CD4-positive, CD25-positive, alpha-beta regulatory T cell (primary cell): Measurements from ENCODE around the gene BMPER. TPM values are rescaled to one million over a fixed set of nuclear protein-coding genes. Genes with fewer than 3 reads are reported as not detected.

Experiments
- ATAC-seq, 2 donors: fragments of 150-1000 bp; cut with Tn5 transposase; one replicate each; pipeline ENCODE4 v1.10.0; 2021; ENCODE audit warnings: low read depth in 2 of 2, moderate number of reproducible peaks in 2 of 2, moderate library complexity in 1 of 2
- DNase-seq, 3 donors: peaks; one replicate each; pipeline versions ENCODE4 v3.0.0 to v3.0.0-alpha.2; 2012 to 2022; ENCODE audit warnings: mixed read lengths in 1 of 3
- H3K27ac ChIP-seq: one replicate; pipeline ENCODE4 v1.7.0; 2013; ENCODE audit warnings: mild to moderate bottlenecking, low read length; ENCODE audit not compliant: insufficient read depth, poor library complexity, severe bottlenecking
- H3K27me3 ChIP-seq: one replicate; pipeline ENCODE4 v1.7.0; 2013; ENCODE audit warnings: low read length; ENCODE audit not compliant: control insufficient read depth, insufficient read depth
- H3K36me3 ChIP-seq: one replicate; pipeline ENCODE4 v1.7.0; 2013; ENCODE audit warnings: mild to moderate bottlenecking, low read length, moderate library complexity; ENCODE audit not compliant: control insufficient read depth, insufficient read depth
- H3K4me1 ChIP-seq: 2 replicates; pipeline ENCODE4 v1.7.0; 2013; ENCODE audit warnings: mild to moderate bottlenecking, low read length; ENCODE audit not compliant: insufficient read depth, control insufficient read depth, poor library complexity, severe bottlenecking
- H3K4me3 ChIP-seq: one replicate; pipeline ENCODE4 v1.7.0; 2013; ENCODE audit warnings: low read depth, mild to moderate bottlenecking, low read length, moderate library complexity
- H3K9me3 ChIP-seq, 2 experiments: 1 replicate in 1 of 2; 2 replicates in 1 of 2; pipeline ENCODE4 v1.7.0; 2013; ENCODE audit warnings: low read length in 2 of 2, mild to moderate bottlenecking in 1 of 2, moderate library complexity in 1 of 2; ENCODE audit not compliant: control insufficient read depth in 2 of 2
- H3K27ac Mint-ChIP-seq, 3 donors: one replicate each; pipeline ENCODE4 v1.8.0; 2020 to 2022; ENCODE audit warnings: mild to moderate bottlenecking in 3 of 3, mixed read lengths in 3 of 3, moderate library complexity in 2 of 3
- H3K27me3 Mint-ChIP-seq: one replicate; pipeline ENCODE4 v1.8.0; 2022; ENCODE audit warnings: mild to moderate bottlenecking, mixed read lengths
- H3K36me3 Mint-ChIP-seq: one replicate; pipeline ENCODE4 v1.8.0; 2020; ENCODE audit warnings: mixed read lengths
- H3K4me1 Mint-ChIP-seq, 4 donors: one replicate each; pipeline ENCODE4 v1.8.0; 2020 to 2022; ENCODE audit warnings: mixed read lengths in 4 of 4, mild to moderate bottlenecking in 1 of 4
- H3K4me3 Mint-ChIP-seq, 4 donors: one replicate each; pipeline ENCODE4 v1.8.0; 2020 to 2022; ENCODE audit warnings: mild to moderate bottlenecking in 4 of 4, mixed read lengths in 4 of 4, moderate library complexity in 3 of 4
- H3K9me3 Mint-ChIP-seq, 7 donors: one replicate each; pipeline ENCODE4 v1.8.0; 2020 to 2022; ENCODE audit warnings: mixed read lengths in 7 of 7, mild to moderate bottlenecking in 3 of 7, moderate library complexity in 2 of 7
- polyA plus RNA-seq, 4 donors: library from polyadenylated mRNA; unstranded; fragments of 300-500 nt; fragmentation: Illumina TruSeq; gene quantifications; one replicate each; pipeline ENCODE4 v1.2.3, GENCODE V29; 2021
- total RNA-seq: library from RNA; stranded (reverse); gene quantifications from one replicate; pipeline ENCODE4 v1.2.3, GENCODE V29; 2022

The BMPER gene
- total and polyA plus RNA-seq, 5 donors from 2014 or later = not detected

DNA sequence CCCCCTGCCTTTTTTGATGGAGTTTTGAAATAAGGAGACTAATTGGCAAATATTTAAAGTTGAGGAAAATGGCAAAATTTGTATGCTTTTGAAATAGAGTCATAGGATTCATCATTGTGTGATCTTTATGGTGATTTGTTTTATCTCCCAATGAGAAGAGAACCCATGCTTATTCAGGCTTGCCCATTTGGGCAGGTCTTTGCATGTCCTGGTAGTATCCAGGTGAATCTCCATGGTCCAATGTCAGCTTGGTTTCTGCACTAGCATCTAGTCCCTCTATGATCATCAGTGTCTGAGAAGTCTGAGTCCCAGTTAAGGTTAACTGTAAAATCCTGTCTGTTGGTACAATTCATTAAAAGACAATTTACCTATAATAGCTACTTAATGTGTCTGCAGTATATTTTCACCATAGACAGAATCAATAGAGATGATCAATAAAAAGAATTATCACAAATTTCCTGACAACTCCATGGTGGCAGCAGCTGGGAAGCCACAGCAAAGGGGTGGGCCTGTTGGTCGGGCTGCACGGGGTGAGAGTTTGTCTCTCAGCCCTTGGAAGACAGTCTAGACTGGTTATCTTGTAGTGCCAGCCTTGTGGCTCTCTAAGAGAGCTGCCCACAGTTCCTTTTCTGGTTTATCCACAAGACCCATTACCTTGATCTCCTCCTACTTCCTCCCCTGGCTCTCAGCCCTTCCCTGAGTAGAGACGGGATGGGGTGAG lies 22.2 kb upstream of the BMPER start:
- Histone ChIP-seq H3K4me1 (no peaks in the 10 kb centered on the region), H3K4me3 (no peak overlapping the region), H3K9me3 (no peaks in the 10 kb centered on the region), H3K27me3 (no peaks in the 10 kb centered on the region), H3K27ac (no peak overlapping the region), H3K36me3 (no peaks in the 10 kb centered on the region)
- Mint-ChIP-seq H3K27ac (no peak overlapping the region), H3K27me3 (peaks cover 4% of the 10 kb centered on the region), H3K4me3 (no peak overlapping the region), H3K4me1 (no peaks in the 10 kb centered on the region), H3K36me3 (no peaks in the 10 kb centered on the region), H3K9me3 (peaks cover 0 to 5% (median 0%) of the 10 kb centered on the region in 7 donors)
- DNase-seq = no peak
- ATAC-seq = no peak

DNA sequence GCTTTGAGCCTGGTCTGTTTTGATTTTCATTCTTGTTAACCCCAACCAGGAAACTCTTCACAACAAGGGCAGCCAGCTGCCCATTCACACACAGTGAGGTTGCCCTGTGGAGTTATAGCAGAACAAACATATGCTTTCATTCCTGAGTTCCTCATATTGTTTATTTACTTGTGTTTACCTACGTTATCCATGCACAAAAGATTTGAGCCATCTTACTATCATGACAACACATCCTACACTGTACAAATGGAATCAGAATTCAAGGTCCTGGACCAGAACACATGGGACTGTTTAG lies 21.7 kb upstream of the BMPER start:
- no peak overlapping the region for H3K4me3 Mint-ChIP-seq
- peaks cover 0 to 8% (median 0%) of the 10 kb centered on the region in 7 donors for H3K9me3 Mint-ChIP-seq
- ATAC-seq (no peak), DNase-seq (no peak)
- Histone ChIP-seq H3K36me3 (no peaks in the 10 kb centered on the region), H3K27me3 (no peaks in the 10 kb centered on the region), H3K27ac (no peak overlapping the region), H3K4me1 (no peaks in the 10 kb centered on the region), H3K4me3 (no peak overlapping the region), H3K9me3 (no peaks in the 10 kb centered on the region)
- no peaks in the 10 kb centered on the region for H3K36me3 Mint-ChIP-seq
- peaks cover 4% of the 10 kb centered on the region for H3K27me3 Mint-ChIP-seq
- H3K4me1 Mint-ChIP-seq = no peaks in the 10 kb centered on the region
- H3K27ac Mint-ChIP-seq = no peak overlapping the region

DNA sequence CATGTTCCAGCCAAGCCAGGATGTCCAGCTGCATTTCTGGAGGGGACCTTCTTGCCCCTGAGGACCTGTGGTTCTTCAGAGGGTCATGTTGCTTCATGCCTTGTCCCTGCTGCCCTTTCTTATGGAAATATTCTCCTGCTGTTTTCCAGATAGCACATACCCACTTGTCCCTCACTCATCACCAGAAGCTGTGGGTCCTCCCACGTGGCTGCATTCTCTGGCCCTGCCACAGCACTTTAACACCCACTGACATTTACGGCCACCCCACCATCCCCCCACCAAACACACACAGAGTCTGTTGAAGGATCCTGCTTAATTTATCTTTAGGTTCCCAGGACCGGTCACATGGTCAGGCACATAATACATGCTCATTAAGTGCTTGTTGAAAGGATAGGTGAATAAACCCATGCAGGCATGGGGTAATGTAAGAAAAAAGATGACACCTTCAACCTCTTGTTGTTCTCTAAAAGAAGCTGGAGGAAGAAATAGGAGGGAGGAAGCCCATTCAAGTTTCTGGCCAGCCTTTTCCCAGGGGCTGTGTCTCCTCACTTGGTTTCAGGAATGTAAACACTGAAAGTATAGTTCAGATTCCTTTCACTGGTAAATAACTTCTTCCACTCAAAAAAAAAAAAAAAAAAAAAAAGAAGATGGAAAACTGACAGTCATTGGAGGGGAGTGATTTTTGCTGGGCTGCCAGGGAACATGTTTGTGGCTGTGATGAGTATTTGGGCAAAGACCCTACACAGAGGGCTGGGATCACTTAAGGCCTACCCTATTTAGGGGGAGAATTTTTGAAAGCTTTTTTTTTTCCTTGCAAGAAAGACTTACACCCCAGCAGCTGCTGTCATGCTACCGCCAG lies 19.8 kb upstream of the BMPER start:
- Mint-ChIP-seq H3K36me3 (no peaks in the 10 kb centered on the region), H3K27me3 (peaks cover 10% of the 10 kb centered on the region), H3K4me3 (no peak overlapping the region), H3K27ac (no peak overlapping the region), H3K4me1 (no peaks in the 10 kb centered on the region), H3K9me3 (peaks cover 0 to 8% (median 0%) of the 10 kb centered on the region in 7 donors)
- Histone ChIP-seq H3K4me3 (no peak overlapping the region), H3K4me1 (no peaks in the 10 kb centered on the region), H3K9me3 (no peaks in the 10 kb centered on the region), H3K27me3 (no peaks in the 10 kb centered on the region), H3K36me3 (no peaks in the 10 kb centered on the region), H3K27ac (no peak overlapping the region)
- ATAC-seq (no peak), DNase-seq (no peak)

DNA sequence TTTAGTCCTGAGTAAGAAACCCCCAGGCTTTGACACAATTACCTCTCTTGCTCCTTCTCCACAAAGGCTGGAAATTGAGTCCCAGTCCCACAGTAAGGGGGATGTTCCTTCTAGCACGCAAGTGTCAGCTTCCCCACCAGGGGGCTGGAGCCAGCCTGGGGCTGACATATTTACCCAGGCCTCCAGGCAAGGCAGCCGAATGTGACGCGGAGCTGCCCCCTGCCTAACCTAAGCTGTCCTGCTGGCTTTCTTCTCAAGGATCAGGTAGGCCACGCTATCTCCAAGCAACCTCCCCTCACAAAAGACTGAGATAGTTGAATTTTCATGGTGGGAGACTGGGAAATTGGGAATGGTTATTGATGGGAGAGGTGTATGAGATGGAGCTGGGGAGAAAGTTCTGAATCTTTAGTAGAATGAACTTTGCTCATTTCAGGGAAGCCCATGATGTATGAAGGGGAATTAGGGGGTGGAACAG lies 19.2 kb upstream of the BMPER start:
- H3K27me3 ChIP-seq = no peaks in the 10 kb centered on the region
- ATAC-seq (no peak), DNase-seq (no peak)
- no peaks in the 10 kb centered on the region for H3K9me3 ChIP-seq
- H3K27ac Mint-ChIP-seq = no peak overlapping the region
- H3K4me1 ChIP-seq = no peaks in the 10 kb centered on the region
- no peaks in the 10 kb centered on the region for H3K36me3 Mint-ChIP-seq
- no peaks in the 10 kb centered on the region for H3K36me3 ChIP-seq
- H3K4me3 Mint-ChIP-seq = no peak overlapping the region
- H3K4me1 Mint-ChIP-seq = no peaks in the 10 kb centered on the region
- H3K27me3 Mint-ChIP-seq = peaks cover 10% of the 10 kb centered on the region
- no peak overlapping the region for H3K27ac ChIP-seq
- peaks cover 0 to 7% (median 0%) of the 10 kb centered on the region in 7 donors for H3K9me3 Mint-ChIP-seq
- no peak overlapping the region for H3K4me3 ChIP-seq

DNA sequence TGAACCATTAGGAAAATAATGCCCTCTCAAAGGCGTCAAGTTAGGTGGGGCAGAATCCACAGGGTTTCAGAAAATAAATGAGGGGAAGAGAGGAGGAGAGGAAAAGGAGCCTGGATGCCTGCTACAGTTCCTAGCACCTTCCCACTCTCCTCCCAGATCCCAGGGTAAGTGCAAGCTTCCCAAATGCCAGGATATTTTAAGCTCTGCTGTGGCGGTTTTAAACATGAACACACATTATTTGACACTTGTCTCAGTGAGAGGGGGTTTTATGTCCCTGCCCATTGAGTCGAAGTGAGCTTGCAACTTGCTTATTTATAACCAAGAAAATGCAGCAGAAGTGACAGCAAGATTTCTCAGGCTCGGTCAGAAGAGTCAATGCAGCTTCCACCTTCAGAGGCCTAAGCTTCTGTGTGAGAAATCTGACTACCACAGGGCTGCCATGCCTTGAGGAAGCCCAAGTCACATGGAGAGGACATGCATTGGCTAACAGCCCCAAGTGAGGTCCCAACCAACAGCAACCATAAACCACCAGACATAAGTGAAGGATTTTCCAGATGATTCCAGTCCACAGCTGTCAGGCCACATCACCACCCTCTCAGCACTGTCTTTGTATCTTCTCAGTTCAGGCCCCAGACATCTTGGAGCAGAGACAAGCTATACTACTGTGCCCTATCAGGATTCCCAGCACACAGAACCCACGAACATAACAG lies 17.9 kb upstream of the BMPER start:
- no peak overlapping the region for H3K27ac Mint-ChIP-seq
- H3K4me1 Mint-ChIP-seq = no peaks in the 10 kb centered on the region
- no peaks in the 10 kb centered on the region for H3K36me3 Mint-ChIP-seq
- H3K27me3 Mint-ChIP-seq = peaks cover 18% of the 10 kb centered on the region
- Histone ChIP-seq H3K36me3 (no peaks in the 10 kb centered on the region), H3K9me3 (no peaks in the 10 kb centered on the region), H3K4me1 (no peaks in the 10 kb centered on the region), H3K4me3 (no peak overlapping the region), H3K27me3 (no peaks in the 10 kb centered on the region), H3K27ac (no peak overlapping the region)
- DNase-seq (no peak), ATAC-seq (no peak)
- peaks cover 0 to 6% (median 0%) of the 10 kb centered on the region in 7 donors for H3K9me3 Mint-ChIP-seq
- H3K4me3 Mint-ChIP-seq = no peak overlapping the region

DNA sequence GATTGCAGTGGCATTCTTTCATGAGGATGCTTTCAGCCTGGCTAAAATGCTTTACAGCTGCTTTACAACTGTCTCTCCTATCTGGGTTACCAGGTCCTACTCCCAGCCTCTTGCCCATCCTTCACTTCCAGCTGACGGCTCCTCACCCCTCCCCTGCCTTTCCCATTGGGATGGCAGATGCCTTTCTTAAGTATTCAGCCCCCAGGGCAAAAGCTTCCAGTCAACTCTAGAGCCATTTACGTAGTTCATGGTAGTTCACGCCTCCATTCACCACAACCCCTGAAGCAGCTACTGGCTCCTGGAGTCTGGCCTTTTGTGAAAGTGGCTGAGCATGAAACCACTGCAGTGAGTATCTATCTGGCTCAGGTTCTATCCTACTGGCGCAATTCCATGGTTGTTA lies 17.2 kb upstream of the BMPER start:
- H3K27me3 ChIP-seq = no peaks in the 10 kb centered on the region
- H3K9me3 ChIP-seq = no peaks in the 10 kb centered on the region
- DNase-seq (no peak), ATAC-seq (no peak)
- H3K36me3 ChIP-seq = no peaks in the 10 kb centered on the region
- Mint-ChIP-seq H3K4me1 (no peaks in the 10 kb centered on the region), H3K4me3 (no peak overlapping the region), H3K9me3 (peaks cover 0 to 6% (median 0%) of the 10 kb centered on the region in 7 donors), H3K27me3 (peaks cover 21% of the 10 kb centered on the region), H3K36me3 (no peaks in the 10 kb centered on the region), H3K27ac (no peak overlapping the region)
- no peaks in the 10 kb centered on the region for H3K4me1 ChIP-seq
- no peak overlapping the region for H3K27ac ChIP-seq
- no peak overlapping the region for H3K4me3 ChIP-seq

DNA sequence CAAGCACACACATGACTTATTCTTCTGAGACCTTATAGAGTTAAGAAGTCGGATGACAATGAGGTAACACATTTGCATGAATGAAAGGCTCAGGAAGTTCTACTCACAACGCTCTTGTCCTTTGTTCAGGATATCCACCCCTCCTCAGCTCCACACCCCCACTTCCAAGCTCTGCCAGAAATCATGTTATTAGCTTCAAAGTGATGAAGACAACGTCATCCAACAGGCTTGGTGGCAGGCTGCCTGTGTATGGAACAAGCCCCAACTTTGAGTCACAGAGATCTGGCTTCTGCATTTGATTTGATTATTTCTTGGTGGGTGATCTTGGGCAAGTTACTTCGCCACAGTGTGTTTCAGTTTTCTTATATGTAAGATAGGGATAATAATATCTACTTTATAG lies 12.4 kb upstream of the BMPER start:
- Histone ChIP-seq H3K27me3 (peaks cover 3% of the 10 kb centered on the region), H3K4me1 (no peaks in the 10 kb centered on the region), H3K36me3 (no peaks in the 10 kb centered on the region), H3K9me3 (no peaks in the 10 kb centered on the region), H3K27ac (no peak overlapping the region), H3K4me3 (no peak overlapping the region)
- no peak for DNase-seq
- H3K27me3 Mint-ChIP-seq = peaks cover 27% of the 10 kb centered on the region
- ATAC-seq = no peak
- H3K27ac Mint-ChIP-seq = no peak overlapping the region
- H3K9me3 Mint-ChIP-seq = peaks cover 0 to 3% (median 0%) of the 10 kb centered on the region in 7 donors
- no peak overlapping the region for H3K4me3 Mint-ChIP-seq
- H3K4me1 Mint-ChIP-seq = peaks cover 0 to 6% (median 3%) of the 10 kb centered on the region in 4 donors
- no peaks in the 10 kb centered on the region for H3K36me3 Mint-ChIP-seq
